ENCODE measurements around the gene PPP1R13B. TPM values are rescaled to one million over a fixed set of nuclear protein-coding genes. Genes with fewer than 3 reads are reported as not detected.

PPP1R13B gene
- polyA plus RNA-seq, 1 of the 3 experiments (the other 2 are of a cell fraction), result 5.7 TPM

DNA sequence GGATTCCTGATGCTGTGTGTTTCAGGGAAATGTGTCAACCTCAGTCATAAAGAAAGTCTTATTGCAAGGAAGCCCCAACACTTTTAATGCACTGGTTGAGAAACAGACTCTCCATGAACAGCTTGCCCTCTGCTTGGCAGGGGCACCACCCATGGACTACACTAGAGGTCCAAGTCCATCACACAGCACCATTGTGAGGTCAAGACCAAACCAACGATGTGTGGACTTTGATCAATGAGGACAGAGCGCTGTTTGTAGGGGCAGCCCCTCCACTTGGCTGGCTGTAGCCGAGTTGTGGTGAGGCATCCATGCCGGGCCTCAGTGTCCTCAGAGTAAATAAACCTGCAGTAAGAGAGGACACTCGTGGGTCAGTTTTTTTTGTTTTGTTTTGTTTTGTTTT, 102.0 kb downstream of the PPP1R13B start:
- ChIA-PET POLR2A (interaction anchor here (0.6 kb wide), 1 partner anchor 172 kb away, joined by 4 read pairs; no protein-coding TSS in a partner anchor), CTCF (interaction anchor here (1.1 kb wide), 1 partner anchor 10 kb away, joined by 3 read pairs; no protein-coding TSS in a partner anchor)

More for the DNA sequence above, 102.0 kb downstream of the PPP1R13B start:
- no peaks in the 10 kb centered on the region for H3K9me2 ChIP-seq
- H3K4me3 ChIP-seq (ENCODE audit: low read depth in 2 of 2, low read length in 1 of 2), result no peak overlapping the region
- no peak overlapping the region for H3K4me2 ChIP-seq
- no peak overlapping the region for H3K27ac ChIP-seq (ENCODE audit: low read depth in 2 of 2, low read length in 1 of 2)
- peaks cover 0 to 11% of the 10 kb centered on the region in 2 experiments for H3K36me3 ChIP-seq (replicated peaks in 1 of 2; ENCODE audit: control insufficient read depth in 1 of 2, insufficient read depth in 2 of 2, low read length in 1 of 2)
- H3K27me3 ChIP-seq (ENCODE audit: insufficient read depth), result no peaks in the 10 kb centered on the region
- H3K9ac ChIP-seq, result no peak overlapping the region
- H3K9me3 ChIP-seq, result no peaks in the 10 kb centered on the region
- no peak overlapping the region for H2AFZ ChIP-seq (ENCODE audit: low read depth)
- no peak for DNase-seq
- no peaks in the 10 kb centered on the region; a peak in 1 of 4 replicates for H3K4me1 ChIP-seq (ENCODE audit: control insufficient read depth in 1 of 2, insufficient read depth in 2 of 2, low read depth in 1 of 2, low read length in 1 of 2)
- TF ChIP-seq MXI1 (IDR thresholded peaks at IDR 0.05; ENCODE audit: low read depth, low read length) (no peak), GABPA (IDR thresholded peaks at IDR 0.05; ENCODE audit: low read depth) (no peak), SIN3A (IDR thresholded peaks at IDR 0.05; ENCODE audit: borderline replicate concordance, low read depth, low read length) (no peak), POLR2AphosphoS5 (IDR thresholded peaks at IDR 0.05; ENCODE audit: low read depth, low read length) (no peak), EZH2phosphoT487 (IDR thresholded peaks at IDR 0.05; ENCODE audit: borderline replicate concordance, low read depth) (no peak), RAD21 (IDR thresholded peaks at IDR 0.05; ENCODE audit: low read length) (no peak), TEAD4 (IDR thresholded peaks at IDR 0.05; ENCODE audit: borderline replicate concordance, insufficient read depth) (no peak), RXRA (IDR thresholded peaks at IDR 0.05; ENCODE audit: borderline replicate concordance, low read depth) (no peak), FOSL2 (IDR thresholded peaks at IDR 0.05; ENCODE audit: borderline replicate concordance, low read depth) (no peak), NRF1 (IDR thresholded peaks at IDR 0.05; ENCODE audit: low read depth, low read length) (no peak), RCOR1 (IDR thresholded peaks at IDR 0.05; ENCODE audit: low read length) (no peak), CHD2 (IDR thresholded peaks at IDR 0.05; ENCODE audit: low read length, partially characterized antibody) (no peak)
- TF ChIP-seq, protein P1, sequence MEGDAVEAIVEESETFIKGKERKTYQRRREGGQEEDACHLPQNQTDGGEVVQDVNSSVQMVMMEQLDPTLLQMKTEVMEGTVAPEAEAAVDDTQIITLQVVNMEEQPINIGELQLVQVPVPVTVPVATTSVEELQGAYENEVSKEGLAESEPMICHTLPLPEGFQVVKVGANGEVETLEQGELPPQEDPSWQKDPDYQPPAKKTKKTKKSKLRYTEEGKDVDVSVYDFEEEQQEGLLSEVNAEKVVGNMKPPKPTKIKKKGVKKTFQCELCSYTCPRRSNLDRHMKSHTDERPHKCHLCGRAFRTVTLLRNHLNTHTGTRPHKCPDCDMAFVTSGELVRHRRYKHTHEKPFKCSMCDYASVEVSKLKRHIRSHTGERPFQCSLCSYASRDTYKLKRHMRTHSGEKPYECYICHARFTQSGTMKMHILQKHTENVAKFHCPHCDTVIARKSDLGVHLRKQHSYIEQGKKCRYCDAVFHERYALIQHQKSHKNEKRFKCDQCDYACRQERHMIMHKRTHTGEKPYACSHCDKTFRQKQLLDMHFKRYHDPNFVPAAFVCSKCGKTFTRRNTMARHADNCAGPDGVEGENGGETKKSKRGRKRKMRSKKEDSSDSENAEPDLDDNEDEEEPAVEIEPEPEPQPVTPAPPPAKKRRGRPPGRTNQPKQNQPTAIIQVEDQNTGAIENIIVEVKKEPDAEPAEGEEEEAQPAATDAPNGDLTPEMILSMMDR (IDR thresholded peaks at IDR 0.05), result no peak
- TF ChIP-seq, protein P2, sequence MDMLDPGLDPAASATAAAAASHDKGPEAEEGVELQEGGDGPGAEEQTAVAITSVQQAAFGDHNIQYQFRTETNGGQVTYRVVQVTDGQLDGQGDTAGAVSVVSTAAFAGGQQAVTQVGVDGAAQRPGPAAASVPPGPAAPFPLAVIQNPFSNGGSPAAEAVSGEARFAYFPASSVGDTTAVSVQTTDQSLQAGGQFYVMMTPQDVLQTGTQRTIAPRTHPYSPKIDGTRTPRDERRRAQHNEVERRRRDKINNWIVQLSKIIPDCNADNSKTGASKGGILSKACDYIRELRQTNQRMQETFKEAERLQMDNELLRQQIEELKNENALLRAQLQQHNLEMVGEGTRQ (IDR thresholded peaks at IDR 0.05; ENCODE audit: borderline replicate concordance, low read depth, low read length), result no peak
- TF ChIP-seq, protein P3, sequence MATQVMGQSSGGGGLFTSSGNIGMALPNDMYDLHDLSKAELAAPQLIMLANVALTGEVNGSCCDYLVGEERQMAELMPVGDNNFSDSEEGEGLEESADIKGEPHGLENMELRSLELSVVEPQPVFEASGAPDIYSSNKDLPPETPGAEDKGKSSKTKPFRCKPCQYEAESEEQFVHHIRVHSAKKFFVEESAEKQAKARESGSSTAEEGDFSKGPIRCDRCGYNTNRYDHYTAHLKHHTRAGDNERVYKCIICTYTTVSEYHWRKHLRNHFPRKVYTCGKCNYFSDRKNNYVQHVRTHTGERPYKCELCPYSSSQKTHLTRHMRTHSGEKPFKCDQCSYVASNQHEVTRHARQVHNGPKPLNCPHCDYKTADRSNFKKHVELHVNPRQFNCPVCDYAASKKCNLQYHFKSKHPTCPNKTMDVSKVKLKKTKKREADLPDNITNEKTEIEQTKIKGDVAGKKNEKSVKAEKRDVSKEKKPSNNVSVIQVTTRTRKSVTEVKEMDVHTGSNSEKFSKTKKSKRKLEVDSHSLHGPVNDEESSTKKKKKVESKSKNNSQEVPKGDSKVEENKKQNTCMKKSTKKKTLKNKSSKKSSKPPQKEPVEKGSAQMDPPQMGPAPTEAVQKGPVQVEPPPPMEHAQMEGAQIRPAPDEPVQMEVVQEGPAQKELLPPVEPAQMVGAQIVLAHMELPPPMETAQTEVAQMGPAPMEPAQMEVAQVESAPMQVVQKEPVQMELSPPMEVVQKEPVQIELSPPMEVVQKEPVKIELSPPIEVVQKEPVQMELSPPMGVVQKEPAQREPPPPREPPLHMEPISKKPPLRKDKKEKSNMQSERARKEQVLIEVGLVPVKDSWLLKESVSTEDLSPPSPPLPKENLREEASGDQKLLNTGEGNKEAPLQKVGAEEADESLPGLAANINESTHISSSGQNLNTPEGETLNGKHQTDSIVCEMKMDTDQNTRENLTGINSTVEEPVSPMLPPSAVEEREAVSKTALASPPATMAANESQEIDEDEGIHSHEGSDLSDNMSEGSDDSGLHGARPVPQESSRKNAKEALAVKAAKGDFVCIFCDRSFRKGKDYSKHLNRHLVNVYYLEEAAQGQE (IDR thresholded peaks at IDR 0.05; ENCODE audit: low read depth, low read length), result no peak
- H3K79me2 ChIP-seq (ENCODE audit: insufficient read depth), result no peaks in the 10 kb centered on the region
- no peaks in the 10 kb centered on the region for H3F3A ChIP-seq (replicated peaks; ENCODE audit: insufficient read depth)
- no peaks in the 10 kb centered on the region for H4K20me1 ChIP-seq (ENCODE audit: insufficient read depth)
- WGBS (ENCODE audit: low lambda C conversion rate), result 87% methylated on average over 5 of the region's 5 CpGs
